HCEC 1CT (cell line): Measurements from ENCODE around the gene APBB3.

Experiments used
- DNase-seq: peaks from one replicate; pipeline ENCODE4 v3.0.0-alpha.2; 2017

The APBB3 gene

DNA sequence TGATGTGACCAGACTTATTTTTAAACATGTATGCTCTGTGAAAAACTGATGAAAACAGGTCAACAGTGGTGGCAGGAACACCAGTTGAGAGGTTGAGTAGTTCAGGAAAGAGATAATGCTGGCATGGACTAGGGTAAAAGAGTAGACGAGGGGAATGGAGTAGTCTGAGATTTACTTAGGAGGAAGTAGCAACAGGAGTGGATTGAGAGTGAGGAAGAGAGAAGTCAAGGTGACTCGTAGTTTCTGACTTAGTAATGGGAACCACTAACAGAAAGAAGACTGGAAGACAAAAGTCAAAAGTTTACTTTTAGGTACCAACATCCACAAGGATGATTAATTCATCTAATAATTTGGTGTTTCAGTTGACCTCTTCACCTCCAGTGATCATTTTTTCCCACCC is 10.7 kb downstream of the APBB3 start:
- DNase-seq, result peak; percentile 35

DNA sequence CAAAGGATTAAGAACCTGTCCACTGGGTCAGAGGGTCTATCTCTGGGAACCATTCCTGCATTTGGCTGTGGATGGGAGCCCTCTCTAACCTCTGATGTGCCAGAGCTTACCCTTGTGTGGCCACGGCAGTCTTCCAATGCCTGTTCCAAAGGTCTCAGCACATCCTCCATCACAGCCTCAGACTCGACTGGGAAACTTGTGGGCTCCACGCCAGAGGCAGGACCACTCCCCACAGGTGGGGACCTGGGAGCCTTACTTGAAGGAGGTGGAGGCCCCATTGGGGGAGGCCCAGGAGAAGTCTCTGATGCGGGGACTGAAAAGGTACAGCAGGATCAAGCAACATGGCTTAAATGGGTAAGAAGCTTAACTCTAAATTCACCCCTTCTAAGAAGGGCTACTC is 12.5 kb downstream of the APBB3 start:
- no peak for DNase-seq

DNA sequence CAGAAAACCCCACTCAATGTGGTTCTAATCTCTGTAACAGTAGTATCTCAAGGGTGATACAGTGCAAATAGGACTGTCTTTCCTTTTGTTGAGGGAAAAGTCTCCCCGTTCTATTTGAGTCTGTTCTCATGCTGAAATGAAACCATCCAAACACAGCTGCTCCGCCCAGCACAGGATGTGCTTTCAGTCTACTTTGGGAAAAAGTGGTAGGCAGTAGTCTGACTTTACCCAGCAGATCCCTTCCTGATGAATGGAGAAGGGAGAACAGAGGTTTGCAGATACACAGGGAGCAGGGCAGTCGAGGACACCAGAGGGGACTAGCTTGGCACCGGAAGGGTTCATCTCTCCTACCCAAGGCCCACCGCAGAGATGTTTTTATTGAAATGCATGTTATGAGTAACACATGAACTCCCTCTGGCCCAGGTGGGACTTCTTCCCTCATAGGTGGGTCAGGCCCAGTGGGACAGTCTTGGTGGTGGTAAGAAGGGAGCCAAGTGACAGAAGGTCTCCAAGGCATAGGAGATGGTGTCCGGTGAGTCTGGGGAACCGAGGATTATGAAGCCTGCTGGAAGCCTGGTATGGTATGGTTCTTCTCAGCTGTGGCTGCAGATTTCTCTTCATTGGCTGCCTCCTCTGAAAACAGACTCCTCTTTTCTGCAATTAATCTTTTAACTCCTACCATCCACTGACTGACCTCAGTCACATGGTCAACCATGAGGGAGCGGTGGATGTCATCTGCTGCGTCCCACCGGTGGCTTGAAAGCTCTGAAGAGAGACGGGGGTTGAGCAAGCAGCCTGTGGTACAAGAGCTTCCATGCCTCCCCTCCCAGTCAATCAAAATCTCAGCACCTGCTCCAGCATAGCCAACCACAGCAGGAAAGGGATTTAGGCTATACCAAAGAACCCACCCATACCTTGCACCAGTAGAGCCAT is 14.0 kb downstream of the APBB3 start:
- DNase-seq, result no peak

DNA sequence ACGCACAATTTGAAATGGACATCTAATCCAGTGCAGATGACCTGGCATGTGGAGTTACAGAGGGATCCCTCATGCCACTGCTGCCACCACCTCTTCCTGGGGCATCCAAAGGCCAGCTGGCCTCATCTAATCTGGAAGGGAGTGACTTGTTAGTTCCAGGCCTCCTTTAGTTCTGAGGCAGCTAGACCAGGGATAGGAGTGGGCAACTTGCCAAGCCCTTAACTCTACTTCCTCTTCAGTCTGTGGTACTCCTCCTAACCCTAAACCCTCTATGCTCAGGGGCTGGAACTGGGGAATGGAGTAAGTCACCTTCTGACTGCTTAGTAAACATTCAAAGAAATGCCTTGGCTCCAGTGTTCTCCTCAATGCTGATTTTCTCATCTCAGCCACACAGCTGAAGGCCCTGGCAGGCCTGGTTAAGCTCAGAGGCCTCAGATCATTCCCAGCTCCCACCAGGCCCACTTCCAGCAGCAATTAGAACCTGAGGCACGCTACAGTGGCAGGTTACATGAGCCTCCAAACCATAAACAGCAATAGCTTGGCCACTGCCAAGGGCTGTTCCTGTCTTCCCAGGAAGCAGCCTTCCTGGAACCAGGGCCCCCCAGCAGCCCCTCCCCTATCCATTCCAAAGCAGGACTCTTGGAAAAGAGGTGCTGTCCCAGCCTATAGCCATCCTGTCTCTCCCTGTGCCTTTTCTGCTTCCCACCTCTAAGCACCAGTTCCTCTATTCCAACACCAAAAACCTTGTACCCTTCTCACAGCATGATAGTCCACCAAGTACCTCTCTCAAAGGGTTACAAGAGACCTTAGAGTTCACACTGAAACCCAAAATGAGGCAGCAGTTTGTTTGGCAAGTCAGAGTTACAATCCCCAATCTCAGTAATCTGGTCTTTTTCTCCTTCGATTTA is 14.9 kb downstream of the APBB3 start:
- DNase-seq, result peak; percentile 26

DNA sequence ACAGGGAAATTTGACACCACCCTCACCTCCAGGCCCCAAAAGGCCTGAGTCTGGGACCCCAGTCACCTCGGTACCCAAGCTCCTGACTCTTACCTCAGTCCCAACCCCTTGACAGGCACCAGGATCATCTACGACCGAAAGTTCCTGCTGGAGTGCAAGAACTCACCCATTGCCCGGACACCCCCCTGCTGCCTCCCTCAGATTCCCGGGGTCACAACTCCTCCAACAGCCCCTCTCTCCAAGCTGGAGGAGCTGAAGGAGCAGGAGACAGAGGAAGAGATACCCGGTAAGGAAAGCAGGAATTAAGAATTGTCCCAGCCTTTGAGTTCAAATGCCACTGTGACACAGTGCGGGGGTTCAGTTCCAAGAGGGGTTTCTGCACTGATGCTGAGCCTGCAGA is 15.6 kb downstream of the APBB3 start:
- no peak for DNase-seq

DNA sequence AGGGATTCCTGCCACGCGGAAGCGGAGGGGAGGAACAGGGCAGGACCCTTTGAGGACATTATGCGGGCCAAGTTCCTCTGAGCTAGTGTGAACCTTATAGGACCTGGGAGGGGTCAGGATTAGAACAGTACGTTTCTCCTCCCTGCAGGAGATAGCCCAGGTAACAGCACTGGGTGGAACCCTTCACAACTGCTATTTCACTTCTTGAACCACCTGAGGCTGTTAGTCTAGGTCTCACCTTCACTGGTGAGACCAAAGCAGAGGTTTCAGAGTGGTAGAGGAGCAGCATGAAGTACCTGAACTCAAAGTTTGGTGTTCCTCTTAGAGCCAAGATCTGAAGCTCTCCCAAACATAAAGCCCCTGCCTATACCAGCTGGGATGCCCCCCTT is 16.1 kb downstream of the APBB3 start:
- DNase-seq, result no peak

DNA sequence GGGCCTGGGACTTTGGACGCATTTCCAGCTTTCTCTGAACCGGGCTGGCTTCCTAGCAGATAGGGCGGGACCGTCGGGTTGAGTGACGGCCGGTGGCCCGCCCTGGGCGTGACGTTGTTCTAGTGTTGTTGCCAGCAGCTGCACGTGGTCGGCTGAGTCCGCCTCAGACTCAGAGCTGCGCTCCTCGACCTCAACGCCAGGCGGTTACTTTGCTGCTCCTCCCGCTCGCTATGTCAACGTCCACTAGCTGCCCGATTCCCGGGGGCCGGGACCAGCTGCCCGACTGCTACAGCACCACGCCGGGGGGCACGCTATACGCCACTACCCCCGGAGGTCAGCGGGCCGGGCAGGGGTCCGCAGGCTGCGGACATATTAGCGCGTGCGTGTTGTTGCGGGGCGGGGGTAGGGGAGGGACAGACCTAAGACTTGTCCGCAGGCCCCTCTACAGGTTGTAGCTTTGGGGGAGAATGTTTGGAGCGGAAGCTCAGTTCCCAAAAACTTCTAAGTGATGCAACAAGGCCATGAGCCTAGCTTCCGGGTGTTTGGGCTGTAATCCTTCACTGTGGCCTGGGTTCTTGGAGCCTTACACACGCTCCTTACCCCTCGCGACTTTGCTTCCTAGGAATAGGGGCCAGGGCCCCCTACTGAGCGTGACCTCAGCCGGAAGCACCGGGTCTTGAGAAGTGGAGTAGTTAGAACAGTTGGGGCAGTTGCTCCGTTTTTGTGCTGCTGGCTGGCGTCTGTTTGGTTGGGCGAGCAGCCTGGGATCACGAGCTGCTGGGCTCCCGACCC is 16.7 kb downstream of the APBB3 start, which contains the start of gene EIF4EBP3:
TSS of gene EIF4EBP3 (plus strand) at position 155 of the 792 bp plus-strand sequence. CDS start at position 231, 76 bp downstream.
- peak; percentile 96 for DNase-seq

DNA sequence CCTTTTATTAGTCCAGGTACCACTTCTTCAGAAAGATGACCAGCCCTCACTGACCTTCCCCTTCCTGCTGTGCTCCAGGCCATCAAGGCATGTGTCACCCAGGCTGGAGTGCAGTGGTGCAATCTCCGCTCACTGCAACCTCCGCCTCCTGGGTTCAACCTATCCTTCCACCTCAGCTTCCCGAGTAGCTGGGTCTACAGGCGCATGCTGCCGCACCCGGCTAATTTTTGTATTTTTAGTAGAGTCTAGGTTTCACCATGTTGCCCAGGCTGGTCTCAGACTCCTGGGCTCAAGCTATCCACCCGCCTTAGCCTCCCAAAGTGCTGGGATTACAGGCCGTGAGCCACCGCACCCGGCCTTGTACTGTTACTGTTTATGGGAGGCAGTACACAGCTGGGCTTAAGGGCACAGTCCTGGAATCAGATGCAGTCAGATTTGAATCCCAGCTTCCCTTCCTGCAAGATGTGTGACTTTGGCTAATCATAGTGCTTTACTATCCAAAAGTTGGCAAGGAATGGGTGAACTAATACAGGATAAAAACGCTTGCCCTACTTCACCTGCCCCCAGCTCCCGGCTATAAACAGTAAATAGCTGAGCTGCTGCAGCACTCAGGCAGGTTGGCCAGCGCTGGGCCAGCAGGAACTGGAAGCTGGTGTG is 17.4 kb downstream of the APBB3 start:
- no peak for DNase-seq

DNA sequence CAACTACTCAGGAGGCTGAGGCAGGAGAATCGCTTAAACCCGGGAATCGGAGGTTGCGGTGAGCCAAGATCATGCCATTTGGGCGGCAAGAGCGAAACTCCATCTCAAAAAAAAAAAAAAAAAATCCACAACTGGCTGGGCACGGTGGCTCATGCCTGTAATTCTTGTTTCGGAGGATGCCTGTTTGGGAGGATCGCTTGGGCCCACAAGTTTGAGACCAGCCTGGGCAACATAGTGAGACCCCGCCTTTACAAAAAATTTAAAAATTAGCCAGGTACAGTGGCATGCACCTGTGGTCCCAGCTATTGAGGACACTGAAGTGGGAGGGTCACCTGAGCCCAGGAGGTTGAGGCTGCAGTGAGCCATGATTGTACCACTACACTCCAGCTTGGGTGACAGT is 18.8 kb downstream of the APBB3 start:
- no peak for DNase-seq

DNA sequence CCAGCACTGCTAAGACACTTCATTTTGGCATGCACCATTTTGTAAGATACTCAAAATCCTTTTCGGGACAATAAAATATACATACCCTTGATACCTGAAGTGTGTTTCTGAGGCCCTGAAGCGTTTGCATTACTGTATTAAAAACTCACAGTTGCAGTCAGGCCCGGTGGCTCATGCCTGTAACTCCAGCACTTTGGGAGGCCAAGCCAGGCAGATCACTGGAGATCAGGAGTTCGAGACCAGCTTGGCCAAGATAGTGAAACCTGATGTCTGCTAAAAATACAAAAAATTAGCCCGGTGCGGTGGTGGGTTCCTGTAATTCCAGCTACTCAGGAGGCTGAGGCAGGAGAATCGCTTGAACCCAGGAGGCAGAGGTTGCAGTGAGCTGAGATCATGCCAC is 19.4 kb downstream of the APBB3 start:
- no peak for DNase-seq

DNA sequence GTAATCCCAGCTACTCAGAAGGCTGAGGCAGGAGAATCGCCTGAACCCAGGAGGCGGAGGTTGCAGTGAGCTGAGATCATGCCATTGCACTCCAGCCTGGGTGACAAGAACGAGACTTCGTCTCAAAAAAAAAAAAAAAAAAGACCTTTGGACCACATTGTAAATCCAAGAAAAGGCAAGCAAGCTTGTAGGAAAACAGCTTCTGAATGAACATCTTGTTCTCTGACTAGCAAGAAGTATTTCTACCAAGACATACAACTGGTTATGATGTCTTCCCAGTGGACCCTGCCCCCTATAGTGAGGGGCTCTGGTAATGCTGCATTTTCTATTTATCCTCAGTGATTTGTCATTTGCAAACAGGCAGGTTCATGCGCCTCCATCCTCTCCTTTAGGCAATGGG is 21.4 kb downstream of the APBB3 start:
- no peak for DNase-seq

DNA sequence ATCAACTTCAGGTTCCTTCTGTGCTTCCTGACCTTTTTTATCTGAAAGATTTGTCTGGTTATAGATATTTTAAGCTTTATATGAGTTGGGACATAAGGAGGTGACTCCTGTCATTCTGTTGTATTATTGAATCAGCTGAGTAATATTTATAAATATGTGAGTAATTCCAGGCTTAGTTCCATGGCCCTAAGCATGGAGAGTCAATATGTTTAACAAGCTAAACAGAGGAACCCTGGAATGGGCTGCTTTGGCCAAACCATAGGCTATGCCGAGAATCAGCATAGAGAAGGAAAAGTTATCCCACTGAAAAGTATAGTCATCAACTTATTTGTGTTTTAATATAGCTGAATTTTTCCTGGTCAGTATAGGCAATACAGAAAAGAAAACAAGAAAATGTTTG is 24.2 kb downstream of the APBB3 start:
- no peak for DNase-seq

DNA sequence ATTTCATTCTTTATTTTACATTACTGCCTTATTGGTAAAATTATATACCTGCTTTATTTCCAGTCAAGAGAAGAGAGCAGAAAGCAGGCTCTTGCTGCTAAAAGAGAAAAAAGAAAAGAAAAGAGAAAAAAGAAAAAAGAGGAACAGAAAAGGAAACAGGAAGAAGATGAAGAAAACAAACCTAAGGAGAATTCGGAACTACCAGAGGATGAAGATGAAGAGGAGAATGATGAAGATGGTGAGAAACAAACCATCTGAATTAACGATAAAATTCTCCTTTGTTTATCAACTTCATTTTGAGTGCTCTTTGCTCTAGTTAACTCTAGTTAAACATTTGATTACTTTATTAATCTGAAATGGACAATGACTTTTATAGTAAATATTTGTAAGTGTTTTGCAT is 40.4 kb downstream of the APBB3 start:
- DNase-seq, result no peak

DNA sequence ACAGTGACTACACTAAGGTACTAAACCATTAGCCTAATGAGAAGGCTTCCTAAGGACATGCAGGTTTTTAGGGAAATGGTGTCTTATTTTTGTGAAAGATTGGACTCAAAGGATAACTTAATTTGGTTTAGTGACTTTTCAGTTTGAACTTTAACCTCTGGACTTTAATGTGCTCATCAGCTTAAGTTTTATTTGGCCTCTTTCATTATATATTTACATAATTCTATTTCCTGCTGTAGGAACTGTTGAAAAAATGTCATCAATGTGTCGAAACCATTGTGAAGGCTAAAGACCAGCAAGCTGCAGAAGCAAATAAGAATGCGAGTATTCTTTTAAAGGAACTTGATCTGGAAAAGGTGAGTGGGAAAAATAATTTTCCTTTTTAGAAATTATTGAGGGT is 51.3 kb downstream of the APBB3 start:
- DNase-seq, result no peak

DNA sequence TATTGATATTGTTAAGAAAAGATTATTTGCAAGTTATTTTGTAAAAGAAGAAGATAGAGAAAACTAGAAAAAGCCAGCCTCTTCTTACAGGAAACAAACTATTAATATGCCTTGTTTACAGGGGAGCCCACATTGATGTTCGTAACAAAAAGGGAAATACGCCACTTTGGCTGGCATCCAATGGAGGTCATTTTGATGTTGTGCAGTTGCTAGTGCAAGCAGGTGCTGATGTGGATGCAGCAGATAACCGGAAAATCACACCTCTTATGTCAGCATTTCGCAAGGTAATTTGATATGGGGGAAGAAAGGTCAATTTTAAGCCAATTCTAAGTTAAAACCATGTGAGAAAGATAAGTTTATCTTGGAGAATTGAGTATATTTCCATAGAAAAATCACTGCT is 54.5 kb downstream of the APBB3 start:
- DNase-seq, result no peak
